Right renal pelvis (tissue), 4 donors: ENCODE measurements around the gene PRKCB. TPM values are rescaled to one million over a fixed set of nuclear protein-coding genes. Genes with fewer than 3 reads are reported as not detected.
"Not testable (repeated sequence)": the region's sequence is repeated elsewhere in the genome, so short reads cannot be mapped to it uniquely, and the experiment has no call there.

ENCODE experiments used
- DNase-seq, 4 donors: peaks; one replicate each; pipeline ENCODE4 v3.0.0-alpha.2; 2013; ENCODE audit warnings: low read depth in 4 of 4, low spot score in 3 of 4, missing footprints in 1 of 4
- polyA plus RNA-seq, 4 donors: library from polyadenylated mRNA; unstranded; fragments of 120-200 nt; gene quantifications; one replicate each; pipeline ENCODE4 v1.2.1, GENCODE V29; 2013; ENCODE audit not compliant: insufficient read length in 4 of 4

PRKCB gene
- polyA plus RNA-seq, 4 donors: 3.6 to 4.3 (median 4.0) TPM

DNA sequence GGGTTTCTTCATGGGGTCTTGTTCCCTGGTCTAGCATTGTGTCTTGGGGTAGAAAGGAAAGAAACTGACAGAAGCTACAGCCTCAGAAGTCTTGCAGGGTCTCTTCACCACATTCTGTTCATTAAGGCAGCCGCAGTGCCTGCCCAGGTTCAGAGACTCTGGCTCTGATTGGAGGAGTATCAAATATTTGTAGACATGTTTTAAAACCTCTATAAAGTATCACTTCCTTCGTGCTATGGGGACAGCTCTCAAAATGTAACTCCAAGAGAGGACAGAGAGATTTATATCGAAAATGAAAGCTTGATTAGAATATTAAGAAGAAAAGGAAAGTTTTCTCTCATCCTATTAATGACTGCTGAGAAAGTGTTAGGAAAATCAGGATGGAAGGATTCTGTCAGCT is 313.3 kb downstream of the PRKCB start:
- DNase-seq: no peak

GRCh38 chr16:24150282-24150681 is 314.5 kb downstream of the PRKCB start:
- no peak for DNase-seq

GRCh38 chr16:24151482-24151939 is 315.7 kb downstream of the PRKCB start:
- no peak for DNase-seq

- not testable (repeated sequence) for DNase-seq
These were observed 316.3 kb downstream of the PRKCB start for GRCh38 chr16:24152048-24152447.

- no peak for DNase-seq
These were observed 317.0 kb downstream of the PRKCB start for GRCh38 chr16:24152826-24153225.

- DNase-seq: no peak
These were observed 321.0 kb downstream of the PRKCB start for GRCh38 chr16:24156777-24157176.

- no peak for DNase-seq
These were observed 328.2 kb downstream of the PRKCB start for GRCh38 chr16:24163935-24164334.

GRCh38 chr16:24164416-24164815 is 328.6 kb downstream of the PRKCB start:
- no peak for DNase-seq

- DNase-seq: no peak
These were observed 329.5 kb downstream of the PRKCB start for GRCh38 chr16:24165273-24165672.

DNA sequence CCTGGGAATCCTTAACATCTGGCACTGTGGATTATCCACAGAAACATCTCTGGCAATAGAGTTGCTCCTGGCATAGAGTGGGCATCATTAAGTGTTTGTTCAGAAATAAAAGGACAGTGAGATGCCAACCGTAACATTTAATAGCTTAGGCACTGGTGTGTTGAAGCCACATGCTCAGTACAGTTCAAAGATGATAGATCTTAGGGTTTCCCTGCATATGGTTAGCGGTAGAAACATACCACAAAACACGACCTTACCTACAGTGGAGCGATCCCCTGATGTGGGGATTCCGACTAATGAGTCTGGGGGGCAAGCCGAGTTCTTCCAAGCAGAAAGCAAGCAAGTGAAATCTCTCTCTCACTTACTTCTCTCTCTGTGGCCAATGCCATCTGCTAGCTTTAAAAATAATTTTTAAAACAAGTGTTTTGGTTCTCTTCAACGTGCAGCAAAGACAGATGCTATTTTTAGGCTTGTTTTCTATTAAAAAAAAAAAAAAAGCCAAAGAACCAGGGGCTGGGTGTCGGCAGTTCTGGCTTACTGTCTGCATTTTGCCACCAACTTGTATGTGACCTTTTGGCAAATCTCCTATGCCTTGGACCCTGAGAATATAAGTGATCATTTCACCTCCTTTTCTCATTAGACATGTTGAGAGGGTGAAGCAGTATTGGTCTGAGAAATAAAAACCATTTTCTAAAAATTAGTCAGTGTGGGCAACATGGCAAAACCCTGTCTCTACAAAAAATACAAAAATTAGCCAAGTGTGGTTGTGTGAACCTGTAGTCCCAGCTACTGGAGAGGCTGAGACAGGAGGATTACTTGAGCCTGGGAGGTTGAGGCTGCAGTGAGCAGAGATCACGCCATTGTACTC is 331.1 kb downstream of the PRKCB start:
- no peak for DNase-seq

- DNase-seq: no peak
These were observed 333.1 kb downstream of the PRKCB start for GRCh38 chr16:24168856-24169255.

DNA sequence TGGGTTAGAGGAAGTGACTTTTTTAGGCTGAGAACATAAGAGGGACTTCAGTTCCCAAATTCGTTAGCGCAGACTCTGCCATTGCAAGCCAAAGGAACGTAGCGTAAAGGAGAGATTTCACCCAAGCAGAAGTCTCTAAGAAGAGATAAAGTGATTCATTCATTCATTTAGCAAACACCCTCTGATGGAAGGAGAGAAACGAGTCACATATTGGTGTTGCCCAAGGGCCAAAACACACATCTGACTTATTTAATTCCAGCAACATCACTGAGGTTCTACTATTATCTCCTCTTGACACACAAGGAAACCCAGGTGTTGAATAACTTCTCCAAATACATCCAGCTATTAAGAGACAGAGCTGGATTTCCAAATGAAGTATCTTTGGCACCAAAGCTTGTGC is 334.6 kb downstream of the PRKCB start:
- DNase-seq: no peak

DNA sequence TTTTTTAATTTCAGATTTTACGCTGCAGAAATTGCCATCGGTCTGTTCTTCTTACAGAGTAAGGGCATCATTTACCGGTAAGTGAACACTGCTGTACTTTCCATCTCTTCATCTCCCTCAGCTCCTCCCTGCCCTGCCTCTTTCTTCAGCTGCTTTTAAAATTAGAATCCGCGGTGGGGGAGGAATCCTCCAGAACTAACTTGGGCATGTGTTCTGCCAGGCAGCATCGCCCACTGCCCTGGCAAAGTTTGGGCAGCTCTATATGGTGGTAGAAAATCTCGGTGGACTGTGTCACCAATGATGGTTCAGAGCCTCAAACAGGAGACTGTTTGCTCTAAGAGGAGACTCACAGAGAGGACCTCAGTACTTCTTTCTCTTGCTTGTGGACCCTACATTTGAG is 338.7 kb downstream of the PRKCB start:
- no peak for DNase-seq

DNA sequence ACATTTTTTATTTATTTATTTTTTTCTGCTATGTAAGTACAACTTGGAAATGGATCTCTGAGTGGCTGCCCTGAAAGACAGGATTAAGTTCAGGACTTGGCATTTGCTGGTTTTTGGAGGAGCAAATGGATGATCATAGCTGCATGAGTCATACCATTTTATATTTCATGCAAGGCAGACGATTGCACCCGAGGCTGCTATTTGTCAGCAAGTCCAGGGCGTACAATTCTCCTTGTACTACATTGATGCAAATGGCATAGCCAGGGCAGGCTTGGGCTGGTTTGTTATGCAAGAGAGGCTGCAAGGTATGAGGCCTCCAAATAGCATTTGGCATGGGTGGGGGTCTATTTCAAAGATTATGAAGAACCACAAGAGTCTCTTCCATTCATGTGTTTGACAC is 339.2 kb downstream of the PRKCB start:
- no peak for DNase-seq

GRCh38 chr16:24178496-24178895 is 342.7 kb downstream of the PRKCB start:
- peak in 2 of 4 donors; percentile 5 to 16 for DNase-seq

- DNase-seq: no peak
These were observed 344.7 kb downstream of the PRKCB start for GRCh38 chr16:24180451-24180850.

- DNase-seq: no peak
These were observed 352.3 kb downstream of the PRKCB start for GRCh38 chr16:24188021-24188542.

DNA sequence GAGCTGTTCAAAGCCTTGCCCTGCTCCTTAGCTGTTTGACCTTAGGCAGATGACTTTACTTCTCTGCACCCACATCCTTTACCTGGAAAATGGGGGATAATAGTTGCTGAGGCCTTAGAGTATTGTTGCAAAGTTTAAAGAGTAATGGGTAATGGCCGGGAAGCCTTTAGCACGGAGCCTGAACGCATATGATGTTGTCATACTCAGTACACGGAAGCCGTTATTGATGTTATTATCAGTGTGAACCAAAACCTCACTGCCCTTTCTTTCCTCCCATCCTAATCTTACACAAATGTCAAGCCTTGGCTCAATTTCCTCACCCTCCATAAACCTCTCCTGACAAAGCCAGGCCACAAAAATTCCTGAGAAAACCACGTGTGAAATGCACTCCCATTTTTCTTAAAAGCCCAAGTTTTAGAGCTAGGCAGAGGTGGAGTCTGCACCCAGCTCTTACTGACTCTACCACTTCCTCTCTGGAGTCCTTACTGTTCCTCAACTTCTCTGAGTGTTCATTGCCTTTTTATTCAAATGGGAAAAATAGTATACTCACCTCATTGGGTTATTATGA is 353.1 kb downstream of the PRKCB start:
- no peak for DNase-seq

GRCh38 chr16:24189941-24190340 is 354.2 kb downstream of the PRKCB start:
- DNase-seq: no peak

DNA sequence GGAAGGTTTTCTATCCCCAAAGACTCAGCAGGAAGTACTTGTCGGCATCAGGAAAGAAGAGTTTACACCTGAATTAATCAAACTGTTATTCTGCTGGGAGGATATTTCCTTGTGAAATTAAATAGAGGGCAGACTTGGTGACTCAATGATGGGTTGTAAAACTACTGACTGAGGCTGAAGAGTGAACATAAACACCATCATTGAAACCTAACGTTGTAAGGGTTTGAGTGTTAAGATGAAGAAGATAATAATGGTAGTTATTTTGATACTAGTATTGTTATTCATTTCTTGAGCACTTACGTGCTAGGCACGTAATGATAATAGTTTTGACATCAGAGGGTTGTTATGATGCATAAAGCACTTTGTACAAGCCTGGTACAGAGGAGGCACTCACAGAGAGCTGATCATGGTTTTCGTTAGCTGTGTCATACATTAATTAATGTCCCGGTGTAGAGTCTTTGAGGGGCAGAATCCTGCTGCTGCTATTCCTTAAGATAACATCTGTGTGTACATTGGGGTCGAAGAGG is 356.2 kb downstream of the PRKCB start:
- no peak for DNase-seq

DNA sequence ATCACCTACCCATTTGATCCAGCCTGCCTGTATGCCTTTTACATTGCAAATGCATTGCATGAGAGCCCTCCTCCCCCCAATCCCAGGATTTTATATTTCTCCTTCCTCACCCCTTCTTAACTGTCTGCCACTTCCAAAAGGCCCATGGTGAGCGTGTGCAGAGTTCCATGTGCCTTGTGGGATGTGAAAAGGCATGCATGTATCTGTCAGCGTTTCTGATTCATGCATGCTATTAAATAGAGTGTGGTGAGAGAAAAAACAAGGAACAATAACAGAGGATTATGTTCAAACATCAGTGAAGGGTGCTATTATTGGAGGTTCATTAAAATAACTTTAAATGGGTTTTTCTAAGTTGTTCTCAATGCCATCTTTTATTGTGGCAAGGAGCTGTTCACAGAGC is 359.4 kb downstream of the PRKCB start:
- DNase-seq: no peak
